Epithelial cell of esophagus (primary cell): ENCODE results near the gene PTPRM.
"Not testable (repeated sequence)": the region's sequence is repeated elsewhere in the genome, so short reads cannot be mapped to it uniquely, and the experiment has no call there.

Experiments used
- DNase-seq: peaks from one replicate; pipeline ENCODE4 v3.0.0; 2010; ENCODE audit warnings: low read depth
- H3K4me3 ChIP-seq: 2 replicates; pipeline ENCODE4 v1.5.1; 2011; ENCODE audit warnings: mild to moderate bottlenecking, low read length, control low read depth
- CTCF ChIP-seq: IDR thresholded peaks from 2 replicates; pipeline ENCODE4 v1.5.1; 2011; ENCODE audit warnings: low read depth, mild to moderate bottlenecking, low read length, control low read depth, inconsistent platforms; ENCODE audit not compliant: insufficient read depth; ENCODE audit errors: missing control alignments

PTPRM gene

GRCh38 chr18:7735626-7736175, 168.6 kb downstream of the PTPRM start:
- DNase-seq: no peak
- no peak for TF ChIP-seq CTCF
- no peak overlapping the region for H3K4me3 ChIP-seq

GRCh38 chr18:7736526-7736925, 169.4 kb downstream of the PTPRM start:
- H3K4me3 ChIP-seq, DNase-seq: not testable (repeated sequence)

- TF ChIP-seq CTCF: no peak
- H3K4me3 ChIP-seq: no peak overlapping the region
- no peak for DNase-seq
Observed at GRCh38 chr18:7737550-7737949, 170.4 kb downstream of the PTPRM start.

- TF ChIP-seq CTCF: no peak
- no peak for DNase-seq
- H3K4me3 ChIP-seq: no peak overlapping the region
Observed at GRCh38 chr18:7740821-7741220, 173.7 kb downstream of the PTPRM start.

GRCh38 chr18:7741640-7742039, 174.5 kb downstream of the PTPRM start:
- no peak for TF ChIP-seq CTCF
- H3K4me3 ChIP-seq: no peak overlapping the region
- DNase-seq: no peak

GRCh38 chr18:7742224-7742623, 175.1 kb downstream of the PTPRM start:
- TF ChIP-seq CTCF: no peak
- DNase-seq: no peak
- no peak overlapping the region for H3K4me3 ChIP-seq

GRCh38 chr18:7743256-7743655, 176.1 kb downstream of the PTPRM start:
- peak; percentile 19 for DNase-seq
- no peak for TF ChIP-seq CTCF
- H3K4me3 ChIP-seq: no peak overlapping the region

- DNase-seq: no peak
- no peak overlapping the region for H3K4me3 ChIP-seq
- no peak for TF ChIP-seq CTCF
Observed at GRCh38 chr18:7746106-7746505, 179.0 kb downstream of the PTPRM start.
